CD4-positive, alpha-beta T cell treated with Interleukin-6 at 100 ng/mL for 8 hours (primary cell): ENCODE data around the gene TCEA2.

Experiments used
- DNase-seq: peaks from one replicate; pipeline ENCODE4 v3.0.0-alpha.2; 2020; ENCODE audit warnings: mixed read lengths, low spot score

Gene TCEA2

DNA sequence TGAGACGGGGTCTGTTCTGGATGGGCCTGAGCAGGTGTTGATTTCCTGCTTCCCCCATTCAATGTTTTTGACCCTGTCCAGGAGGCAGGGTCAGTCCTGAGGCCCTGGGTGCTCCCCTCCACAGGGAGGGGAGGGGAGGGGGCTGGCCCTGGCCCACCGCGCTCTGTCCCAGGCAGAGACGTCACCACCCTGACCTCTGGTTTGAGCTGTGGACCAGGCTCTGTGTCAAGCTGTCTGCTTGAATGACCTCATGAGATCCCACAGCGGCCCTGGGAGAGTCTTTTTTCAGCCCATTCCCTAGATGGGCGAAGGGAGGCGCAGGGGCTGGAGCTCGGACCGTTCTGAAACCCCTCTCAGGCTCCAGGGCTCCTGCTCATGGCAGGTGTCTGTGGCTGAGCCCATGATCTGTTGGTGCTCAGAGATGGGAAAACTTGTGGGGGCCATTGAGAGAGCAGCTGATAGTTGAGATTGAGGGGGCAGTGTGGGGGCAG is 30.1 kb downstream of the TCEA2 start:
- DNase-seq = no peak

DNA sequence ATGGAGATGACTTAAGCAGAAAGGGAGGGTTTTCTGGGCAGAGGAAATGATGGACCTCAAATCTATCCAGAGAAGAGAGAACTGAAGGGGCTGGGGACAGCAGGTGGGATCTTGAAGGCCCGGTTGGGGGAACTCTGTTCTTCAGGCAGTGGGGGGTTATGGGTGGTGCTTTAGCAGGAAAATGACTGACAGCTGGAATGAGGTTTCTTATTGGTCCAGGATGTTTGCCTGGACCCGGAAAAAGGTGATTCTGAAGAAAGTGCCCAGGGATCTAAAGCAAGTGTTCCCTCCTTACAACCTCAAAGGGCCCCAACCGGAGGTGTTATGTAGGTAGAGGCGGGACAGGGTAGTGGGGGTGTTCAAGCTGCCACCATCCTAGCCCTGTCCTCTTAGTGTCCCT is 32.5 kb downstream of the TCEA2 start:
- DNase-seq = no peak

- no peak for DNase-seq
These were observed 32.9 kb downstream of the TCEA2 start for GRCh38 chr20:64095927-64096326.

DNA sequence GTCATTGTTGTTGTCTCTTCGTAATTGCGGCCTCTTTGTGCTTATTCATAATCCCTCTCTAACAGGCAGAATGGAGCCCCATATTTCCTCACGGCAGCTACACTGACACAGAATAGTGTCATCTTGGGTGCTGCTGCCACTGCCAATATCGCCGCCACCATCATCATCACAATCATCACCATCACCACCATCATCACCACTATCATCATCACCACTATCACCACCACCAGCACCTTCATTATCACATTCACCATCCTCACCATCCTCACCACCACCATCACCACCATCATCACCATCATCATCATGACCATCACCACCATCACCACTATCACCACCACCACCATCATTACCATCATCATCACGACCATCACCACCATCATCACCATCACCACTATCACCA is 33.5 kb downstream of the TCEA2 start:
- no peak for DNase-seq

- DNase-seq = no peak
These were observed 35.5 kb downstream of the TCEA2 start for GRCh38 chr20:64098471-64099013.

DNA sequence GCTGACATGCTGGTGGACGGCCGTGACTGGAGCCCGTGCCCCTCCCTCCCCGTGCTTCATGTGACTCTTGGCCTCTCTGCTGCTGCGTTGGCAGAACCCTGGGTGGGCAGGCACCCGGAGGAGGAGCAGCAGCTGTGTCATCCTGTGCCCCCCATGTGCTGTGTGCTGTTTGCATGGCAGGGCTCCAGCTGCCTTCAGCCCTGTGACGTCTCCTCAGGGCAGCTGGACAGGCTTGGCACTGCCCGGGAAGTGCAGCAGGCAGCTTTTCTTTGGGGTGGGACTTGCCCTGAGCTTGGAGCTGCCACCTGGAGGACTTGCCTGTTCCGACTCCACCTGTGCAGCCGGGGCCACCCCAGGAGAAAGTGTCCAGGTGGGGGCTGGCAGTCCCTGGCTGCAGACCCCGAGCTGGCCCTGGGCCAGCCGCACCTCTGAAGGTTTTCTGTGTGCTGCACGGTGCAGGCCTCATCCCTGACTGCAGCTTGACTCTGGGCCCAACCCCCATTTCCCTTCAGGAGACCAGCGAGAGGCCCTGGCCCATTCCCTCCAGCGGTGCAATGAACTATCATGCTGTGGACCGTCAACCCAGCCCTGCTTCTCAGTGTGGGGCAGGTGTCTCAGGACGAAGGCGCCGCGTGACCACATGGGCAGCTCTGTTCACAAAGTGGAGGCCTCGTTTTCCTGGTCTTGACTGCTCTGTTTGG is 36.2 kb downstream of the TCEA2 start:
- no peak for DNase-seq

- DNase-seq = no peak
These were observed 37.0 kb downstream of the TCEA2 start for GRCh38 chr20:64099880-64100565.

DNA sequence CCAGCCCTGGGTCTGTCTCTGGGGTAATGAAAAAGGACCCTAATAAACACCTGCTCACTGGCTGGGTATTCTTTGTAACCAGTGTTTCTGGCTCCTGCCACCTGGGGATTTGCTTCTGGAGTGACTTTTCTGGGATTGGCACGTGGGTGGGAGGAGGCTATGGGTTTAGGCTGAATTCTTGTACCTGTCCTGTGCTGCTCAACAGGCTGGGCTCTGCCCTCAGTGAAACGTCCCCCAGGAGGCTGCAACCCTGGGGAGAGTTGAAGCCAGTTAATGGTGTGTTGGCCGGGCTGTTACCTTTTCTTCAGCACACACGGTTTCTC is 37.5 kb downstream of the TCEA2 start:
- no peak for DNase-seq

GRCh38 chr20:64100946-64101688 is 38.1 kb downstream of the TCEA2 start:
- no peak for DNase-seq

GRCh38 chr20:64101731-64102621 is 39.0 kb downstream of the TCEA2 start:
- peak; percentile 50 for DNase-seq

DNA sequence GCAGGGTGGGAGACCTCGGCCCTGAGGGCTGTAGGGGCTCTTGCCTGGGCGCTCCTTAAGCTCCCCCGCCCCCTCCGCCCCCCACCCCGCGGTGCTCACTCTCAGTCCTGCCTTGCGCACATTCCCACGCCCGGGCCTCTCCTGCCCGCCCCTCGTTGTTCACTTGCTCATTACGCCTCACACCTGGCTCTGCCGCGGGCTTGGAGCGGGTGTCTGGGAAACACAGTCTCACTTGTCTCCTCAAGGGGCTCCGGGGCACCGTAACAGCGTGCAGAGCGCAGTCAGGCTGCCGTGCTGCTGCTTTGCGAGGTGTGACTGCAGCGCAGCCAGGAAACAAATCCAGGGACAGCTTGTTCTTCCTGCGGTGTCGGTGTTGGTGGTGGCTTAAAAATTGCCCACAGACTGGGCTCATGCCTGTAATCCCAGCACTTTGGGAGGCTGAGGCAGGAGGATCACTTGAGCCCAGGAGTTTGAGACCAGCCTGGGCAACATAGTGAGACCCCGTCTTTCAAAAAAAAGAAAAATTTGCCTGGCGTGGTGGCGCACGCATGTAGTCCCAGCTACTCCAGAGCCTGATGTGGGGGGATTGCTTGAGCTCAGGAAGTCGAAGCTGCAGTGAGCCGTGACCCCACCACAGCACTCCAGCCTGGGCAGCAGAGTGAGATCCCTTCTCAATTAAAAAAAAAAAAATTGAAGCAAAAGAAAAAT is 39.8 kb downstream of the TCEA2 start:
- no peak for DNase-seq

DNA sequence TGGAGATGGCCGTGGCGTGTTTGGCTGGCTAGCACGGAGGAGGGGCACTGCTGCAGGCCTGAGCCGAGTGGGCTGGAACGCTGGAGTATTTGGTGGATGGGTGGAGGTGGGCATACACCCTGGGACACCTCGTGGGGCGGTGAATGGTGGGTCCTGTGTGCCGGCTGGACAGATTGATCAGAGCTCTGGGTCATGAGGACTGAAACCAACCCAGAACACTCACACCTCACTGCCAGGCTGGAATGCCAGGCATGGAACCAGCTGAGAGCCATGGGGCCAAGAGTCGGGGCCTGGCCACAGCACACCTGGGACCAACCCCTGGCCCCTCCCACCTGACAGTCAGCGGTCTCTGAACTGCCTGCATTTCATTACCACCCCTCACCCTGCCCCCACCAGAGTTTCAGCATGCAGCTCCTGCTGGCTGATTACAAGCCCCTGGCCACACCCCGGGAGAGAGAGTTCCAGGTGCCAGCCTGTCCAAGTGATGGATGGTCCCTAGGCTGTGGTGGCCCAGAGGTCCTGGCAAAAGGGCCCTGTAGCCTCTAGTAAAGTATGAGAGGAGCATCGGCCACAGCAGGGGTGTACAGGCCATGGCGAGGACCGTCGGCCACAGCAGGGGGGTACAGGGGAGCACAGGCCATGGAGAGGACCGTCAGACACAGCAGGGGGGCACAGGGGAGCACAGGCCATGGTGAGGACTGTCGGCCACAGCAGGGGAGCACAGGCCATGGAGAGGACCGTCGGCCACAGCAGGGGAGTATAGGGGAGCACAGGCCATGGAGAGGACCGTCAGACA is 41.1 kb downstream of the TCEA2 start:
- no peak for DNase-seq

GRCh38 chr20:64104667-64105451 is 41.9 kb downstream of the TCEA2 start:
- no peak for DNase-seq

DNA sequence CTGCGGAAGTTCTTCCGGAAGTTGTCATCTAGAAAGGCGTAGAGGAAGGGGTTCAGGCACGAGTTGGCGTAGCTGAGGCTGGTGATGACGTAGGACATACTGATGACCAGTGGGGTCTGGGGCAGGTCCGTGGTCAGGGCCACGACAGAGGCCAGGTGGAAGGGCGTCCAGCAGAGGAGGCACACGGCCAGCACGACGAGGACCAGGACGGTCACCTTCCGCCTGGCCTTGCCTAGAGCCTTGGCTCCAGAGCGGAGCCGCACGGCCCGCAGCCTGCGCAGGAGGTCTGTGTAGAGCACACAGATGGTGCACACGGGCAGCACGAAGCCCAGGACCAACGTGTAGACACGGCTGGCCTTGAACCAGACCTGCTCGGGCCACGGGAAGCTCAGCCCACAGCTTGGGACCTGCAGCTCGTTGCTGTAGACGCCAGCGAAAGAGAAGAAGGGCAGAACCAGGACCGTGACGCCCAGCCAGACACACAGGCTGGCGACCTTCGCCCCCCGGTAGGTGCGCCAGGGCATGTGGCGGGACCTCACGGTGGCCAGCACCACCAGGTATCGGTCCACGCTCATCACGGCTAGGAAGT is 42.9 kb downstream of the TCEA2 start:
- no peak for DNase-seq

GRCh38 chr20:64106435-64106961 is 43.5 kb downstream of the TCEA2 start:
- DNase-seq = no peak

- DNase-seq = no peak
These were observed 44.2 kb downstream of the TCEA2 start, which contains the start of gene NPBWR2 for GRCh38 chr20:64106981-64107735. TSS of gene NPBWR2 (minus strand) at chr20:64107565. CDS start at chr20:64106831, 734 bp downstream.

DNA sequence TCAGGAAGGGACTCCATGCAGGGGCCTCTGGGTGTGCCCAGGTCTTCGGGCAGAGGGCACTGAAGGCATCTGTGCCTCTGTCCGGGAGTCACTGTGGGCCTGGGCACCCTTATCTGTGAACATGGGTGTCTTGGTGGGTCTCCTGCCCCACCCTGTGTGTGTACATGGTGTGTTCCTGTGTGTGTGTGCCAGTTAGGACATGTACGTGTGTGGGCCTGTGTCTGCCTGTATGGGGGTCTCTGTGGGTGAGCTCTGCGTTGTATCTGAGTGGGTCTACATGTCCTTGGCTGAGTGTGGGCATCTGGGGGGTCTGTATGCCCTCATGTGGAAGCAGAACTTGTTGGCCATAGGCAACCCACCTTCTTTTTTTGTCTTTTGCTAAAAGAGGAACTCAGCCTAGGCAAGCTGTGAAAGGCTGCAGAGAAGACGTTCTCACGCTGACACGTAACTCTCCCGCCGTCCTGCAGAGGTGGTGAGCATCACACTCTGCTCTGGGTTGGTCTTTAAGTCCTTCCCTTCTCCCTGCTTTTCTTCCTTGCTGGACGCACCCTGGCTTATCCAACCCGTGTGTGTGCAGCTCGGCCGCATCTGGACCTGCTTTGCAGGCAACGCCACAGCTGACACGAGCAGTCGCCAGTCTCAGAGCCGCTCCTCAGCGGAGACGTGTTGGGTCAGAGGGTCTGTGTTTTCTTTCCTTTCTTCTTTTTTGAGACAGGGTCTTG is 44.9 kb downstream of the TCEA2 start:
- no peak for DNase-seq
